Naive thymus-derived CD4-positive, alpha-beta T cell (primary cell): ENCODE results near the gene JKAMP. TPM values are rescaled to one million over a fixed set of nuclear protein-coding genes. Genes with fewer than 3 reads are reported as not detected.

ENCODE experiments used
- ATAC-seq: fragments of 150-1000 bp; cut with Tn5 transposase; 2 replicates; pipeline ENCODE4 v1.10.0; 2021; ENCODE audit warnings: mild to moderate bottlenecking, moderate library complexity
- CTCF ChIA-PET: fragments of 350-600 bp; sonication (Branson Sonifier 250); formaldehyde crosslinking; loops from one replicate; lab custom pipeline; 2021; ENCODE audit warnings: antibody characterized with exemption; lab: Charles Lee
- POLR2A ChIA-PET: fragments of 350-600 bp; sonication (Branson Sonifier 250); formaldehyde crosslinking; loops from one replicate; lab custom pipeline; 2021; ENCODE audit warnings: antibody characterized with exemption, inconsistent platforms; lab: Charles Lee
- DNase-seq, 9 donors: peaks; one replicate each; pipeline versions ENCODE4 v3.0.0 to v3.0.0-alpha.2; 2020 to 2022; ENCODE audit warnings: mixed read lengths in 1 of 9
- H3K27ac ChIP-seq: one replicate; pipeline ENCODE4 v1.7.0; 2013; ENCODE audit warnings: mild to moderate bottlenecking, low read depth, low read length, moderate library complexity
- H3K27me3 ChIP-seq, 2 donors: one replicate each; pipeline ENCODE4 v1.7.0; 2013; ENCODE audit warnings: low read length in 2 of 2, mild to moderate bottlenecking in 2 of 2, moderate library complexity in 2 of 2; ENCODE audit not compliant: control insufficient read depth in 2 of 2, insufficient read depth in 2 of 2
- H3K36me3 ChIP-seq, 3 experiments: 1 replicate in 2 of 3; 2 replicates in 1 of 3; pipeline ENCODE4 v1.7.0; 2013; ENCODE audit warnings: low read length in 3 of 3, mild to moderate bottlenecking in 3 of 3, moderate library complexity in 1 of 3; ENCODE audit not compliant: insufficient read depth in 3 of 3, control insufficient read depth in 2 of 3
- H3K4me1 ChIP-seq, 2 donors: one replicate each; pipeline ENCODE4 v1.7.0; 2013; ENCODE audit warnings: low read length in 2 of 2, mild to moderate bottlenecking in 2 of 2, moderate library complexity in 1 of 2; ENCODE audit not compliant: control insufficient read depth in 2 of 2, insufficient read depth in 2 of 2
- H3K4me3 ChIP-seq: 2 replicates; pipeline ENCODE4 v1.7.0; 2013; ENCODE audit warnings: mild to moderate bottlenecking, low read length
- H3K9me3 ChIP-seq, 3 experiments: 1 replicate in 2 of 3; 2 replicates in 1 of 3; pipeline ENCODE4 v1.7.0; 2013; ENCODE audit warnings: low read length in 3 of 3; ENCODE audit not compliant: control insufficient read depth in 2 of 3
- H3K27ac Mint-ChIP-seq, 9 donors: one replicate each; pipeline ENCODE4 v1.8.0; 2020 to 2022; ENCODE audit warnings: mixed read lengths in 9 of 9, mild to moderate bottlenecking in 8 of 9, moderate library complexity in 5 of 9, inconsistent platforms in 2 of 9
- H3K27me3 Mint-ChIP-seq, 5 donors: one replicate each; pipeline ENCODE4 v1.8.0; 2021 to 2022; ENCODE audit warnings: mixed read lengths in 5 of 5, mild to moderate bottlenecking in 1 of 5
- H3K36me3 Mint-ChIP-seq, 5 donors: one replicate each; pipeline ENCODE4 v1.8.0; 2020 to 2022; ENCODE audit warnings: mixed read lengths in 5 of 5, mild to moderate bottlenecking in 3 of 5, inconsistent platforms in 1 of 5
- H3K4me1 Mint-ChIP-seq, 7 donors: one replicate each; pipeline ENCODE4 v1.8.0; 2020 to 2022; ENCODE audit warnings: mixed read lengths in 7 of 7, mild to moderate bottlenecking in 3 of 7, inconsistent platforms in 1 of 7
- H3K4me3 Mint-ChIP-seq, 10 donors: one replicate each; pipeline ENCODE4 v1.8.0; 2020 to 2022; ENCODE audit warnings: mild to moderate bottlenecking in 10 of 10, mixed read lengths in 10 of 10, moderate library complexity in 6 of 10, inconsistent platforms in 2 of 10
- H3K9me3 Mint-ChIP-seq, 11 donors: one replicate each; pipeline ENCODE4 v1.8.0; 2020 to 2022; ENCODE audit warnings: mixed read lengths in 11 of 11, mild to moderate bottlenecking in 4 of 11, inconsistent platforms in 1 of 11, moderate library complexity in 1 of 11
- intact Hi-C, 2 donors: fragments of 100-400 bp; cut with micrococcal nuclease; formaldehyde crosslinking; loops; one replicate each; pipeline ENCODE4 v1.15.1; 2023
- polyA plus RNA-seq, 2 donors: library from polyadenylated mRNA; unstranded; fragments of 300-500 nt; fragmentation: Illumina TruSeq; gene quantifications; one replicate each; pipeline ENCODE4 v1.2.3, GENCODE V29; 2021
- total RNA-seq, 6 experiments: library from RNA in 5 of 6; stranded (reverse) in 5 of 6; gene quantifications; 1 replicate in 5 of 6; 2 replicates in 1 of 6; pipeline ENCODE4 v1.2.3 and lab custom pipeline; 2021 to 2026

The JKAMP gene
- total and polyA plus RNA-seq, 7 experiments from 2014 or later: 12.2 to 54.1 (median 32.6) TPM

GRCh38 chr14:59541731-59542130, 57.4 kb downstream of the JKAMP start:
- DNase-seq (no peak), ATAC-seq (no peak)
- ChIA-PET POLR2A (no interaction called here), CTCF (no interaction called here)
- intact Hi-C loops: no loop called here
- no peaks in the 10 kb centered on the region for H3K36me3 Mint-ChIP-seq
- H3K4me3 Mint-ChIP-seq: no peak overlapping the region
- Histone ChIP-seq H3K9me3 (no peaks in the 10 kb centered on the region), H3K4me3 (no peak overlapping the region), H3K27ac (no peak overlapping the region), H3K27me3 (no peaks in the 10 kb centered on the region), H3K36me3 (no peaks in the 10 kb centered on the region), H3K4me1 (no peaks in the 10 kb centered on the region)
- peaks cover 2 to 25% (median 7%) of the 10 kb centered on the region in 5 donors for H3K27me3 Mint-ChIP-seq
- no peaks in the 10 kb centered on the region for H3K4me1 Mint-ChIP-seq
- H3K9me3 Mint-ChIP-seq: no peaks in the 10 kb centered on the region
- H3K27ac Mint-ChIP-seq: no peak overlapping the region

GRCh38 chr14:59543873-59544272, 59.6 kb downstream of the JKAMP start:
- H3K4me1 ChIP-seq: no peaks in the 10 kb centered on the region
- H3K9me3 ChIP-seq: no peaks in the 10 kb centered on the region
- H3K36me3 ChIP-seq: no peaks in the 10 kb centered on the region
- POLR2A ChIA-PET: no interaction called here
- H3K4me1 Mint-ChIP-seq: no peaks in the 10 kb centered on the region
- H3K4me3 ChIP-seq: no peak overlapping the region
- no peak overlapping the region for H3K27ac Mint-ChIP-seq
- DNase-seq (no peak), ATAC-seq (no peak)
- no peak overlapping the region for H3K4me3 Mint-ChIP-seq
- H3K9me3 Mint-ChIP-seq: peaks cover 0 to under 1% (median 0%) of the 10 kb centered on the region in 11 donors
- intact Hi-C loops: no loop called here
- CTCF ChIA-PET: no interaction called here
- H3K27ac ChIP-seq: no peak overlapping the region
- no peaks in the 10 kb centered on the region for H3K27me3 ChIP-seq
- H3K27me3 Mint-ChIP-seq: peaks cover 9 to 39% (median 17%) of the 10 kb centered on the region in 5 donors
- H3K36me3 Mint-ChIP-seq: no peaks in the 10 kb centered on the region

- intact Hi-C loops: no loop called here
- Mint-ChIP-seq H3K36me3 (no peaks in the 10 kb centered on the region), H3K27ac (no peak overlapping the region), H3K4me3 (no peak overlapping the region), H3K9me3 (peaks cover 0 to 12% (median 0%) of the 10 kb centered on the region in 11 donors), H3K4me1 (no peaks in the 10 kb centered on the region), H3K27me3 (peaks cover 10 to 42% (median 25%) of the 10 kb centered on the region in 5 donors)
- no peak for DNase-seq
- no peaks in the 10 kb centered on the region for H3K4me1 ChIP-seq
- ChIA-PET POLR2A (no interaction called here), CTCF (no interaction called here)
- H3K36me3 ChIP-seq: no peaks in the 10 kb centered on the region
- no peak for ATAC-seq
- no peaks in the 10 kb centered on the region for H3K9me3 ChIP-seq
- no peak overlapping the region for H3K4me3 ChIP-seq
- H3K27me3 ChIP-seq: no peaks in the 10 kb centered on the region
- no peak overlapping the region for H3K27ac ChIP-seq
Measured at GRCh38 chr14:59547310-59547709, 63.0 kb downstream of the JKAMP start.

Other genes starting within 250 kb of the JKAMP start
- 1 to 10 TPM; 1.3 to 2.7 (median 2.2) TPM for gene GPR135, start 19.1 kb upstream of the JKAMP start, total RNA-seq
- gene GPR135, start 19.1 kb upstream of the JKAMP start, polyA plus RNA-seq: under 1 TPM; 0.11 to 0.25 TPM
- gene L3HYPDH, start 109 bp upstream of the JKAMP start, total RNA-seq: 10 to 100 TPM; 18.9 to 55.9 (median 24.2) TPM
- gene L3HYPDH, start 109 bp upstream of the JKAMP start, polyA plus RNA-seq: 1 to 10 TPM; 2.9 to 6.1 TPM
- not detected for gene CCDC175, start 92.3 kb downstream of the JKAMP start, total RNA-seq
- not detected for gene CCDC175, start 92.3 kb downstream of the JKAMP start, polyA plus RNA-seq